Osteoblast (primary cell): Measurements from ENCODE around the gene DRD4. TPM values are rescaled to one million over a fixed set of nuclear protein-coding genes. Genes with fewer than 3 reads are reported as not detected.

Source experiments
- DNase-seq: peaks from one replicate; pipeline ENCODE4 v3.0.0; 2011; ENCODE audit warnings: low spot score, mixed read lengths; ENCODE audit not compliant: insufficient read length; ENCODE audit errors: missing footprints
- H2AFZ ChIP-seq: 2 replicates; pipeline ENCODE4 v1.6.0; 2011; ENCODE audit warnings: mild to moderate bottlenecking, low read length
- H3K27ac ChIP-seq: 2 replicates; pipeline ENCODE4 v1.5.1; 2011; ENCODE audit warnings: mild to moderate bottlenecking, low read depth, low read length, moderate library complexity
- H3K27me3 ChIP-seq: 2 replicates; pipeline ENCODE4 v1.6.0; 2012; ENCODE audit warnings: mild to moderate bottlenecking, control low read depth, inconsistent platforms, low read length, moderate library complexity; ENCODE audit not compliant: insufficient read depth
- H3K36me3 ChIP-seq: 2 replicates; pipeline ENCODE4 v1.5.1; 2011; ENCODE audit warnings: mild to moderate bottlenecking, low read length, control low read depth, moderate library complexity; ENCODE audit not compliant: insufficient read depth
- H3K4me1 ChIP-seq: 2 replicates; pipeline ENCODE4 v1.5.1; 2011; ENCODE audit warnings: mild to moderate bottlenecking, low read length, control low read depth, moderate library complexity; ENCODE audit not compliant: insufficient read depth
- H3K4me2 ChIP-seq: 2 replicates; pipeline ENCODE4 v1.6.0; 2011; ENCODE audit warnings: mild to moderate bottlenecking, low read length; ENCODE audit not compliant: insufficient read depth
- H3K4me3 ChIP-seq: fragments of 200-600 bp; sonication (generic); 3 replicates; pipeline ENCODE4 v1.5.1; 2012; ENCODE audit warnings: mild to moderate bottlenecking, low read length, inconsistent platforms; ENCODE audit not compliant: insufficient read depth
- H3K79me2 ChIP-seq: 2 replicates; pipeline ENCODE4 v1.6.0; 2012; ENCODE audit warnings: mild to moderate bottlenecking, low read length, control low read depth, inconsistent platforms; ENCODE audit not compliant: insufficient read depth
- H3K9me3 ChIP-seq: 2 replicates; pipeline ENCODE4 v1.5.1; 2011; ENCODE audit warnings: low read depth, low read length, control low read depth
- H4K20me1 ChIP-seq: 2 replicates; pipeline ENCODE4 v1.6.0; 2012; ENCODE audit warnings: mild to moderate bottlenecking, low read length, control low read depth; ENCODE audit not compliant: insufficient read depth
- total RNA-seq: library from RNA; depleted of rRNA; stranded (reverse); fragments of >200 nt; gene quantifications from 2 replicates; pipeline ENCODE4 v1.2.3, GENCODE V29; 2012
- TF ChIP-seq, protein P1 (sequence below): IDR thresholded peaks from 2 replicates; pipeline ENCODE4 v1.5.1; 2011; ENCODE audit warnings: mild to moderate bottlenecking, low read depth, low read length, moderate library complexity; ENCODE audit errors: extremely low read depth

Gene DRD4
- total RNA-seq, 1 donor = not detected

- Histone ChIP-seq H3K4me2 (no peak overlapping the region), H3K36me3 (peaks cover 75% of the 10 kb centered on the region), H2AFZ (no peak overlapping the region), H3K79me2 (peaks cover 44% of the 10 kb centered on the region), H3K27me3 (no peaks in the 10 kb centered on the region), H3K9me3 (no peaks in the 10 kb centered on the region), H4K20me1 (peaks cover 24% of the 10 kb centered on the region), H3K4me3 (no peak overlapping the region), H3K27ac (no peak overlapping the region), H3K4me1 (no peaks in the 10 kb centered on the region)
- TF ChIP-seq, protein P1, sequence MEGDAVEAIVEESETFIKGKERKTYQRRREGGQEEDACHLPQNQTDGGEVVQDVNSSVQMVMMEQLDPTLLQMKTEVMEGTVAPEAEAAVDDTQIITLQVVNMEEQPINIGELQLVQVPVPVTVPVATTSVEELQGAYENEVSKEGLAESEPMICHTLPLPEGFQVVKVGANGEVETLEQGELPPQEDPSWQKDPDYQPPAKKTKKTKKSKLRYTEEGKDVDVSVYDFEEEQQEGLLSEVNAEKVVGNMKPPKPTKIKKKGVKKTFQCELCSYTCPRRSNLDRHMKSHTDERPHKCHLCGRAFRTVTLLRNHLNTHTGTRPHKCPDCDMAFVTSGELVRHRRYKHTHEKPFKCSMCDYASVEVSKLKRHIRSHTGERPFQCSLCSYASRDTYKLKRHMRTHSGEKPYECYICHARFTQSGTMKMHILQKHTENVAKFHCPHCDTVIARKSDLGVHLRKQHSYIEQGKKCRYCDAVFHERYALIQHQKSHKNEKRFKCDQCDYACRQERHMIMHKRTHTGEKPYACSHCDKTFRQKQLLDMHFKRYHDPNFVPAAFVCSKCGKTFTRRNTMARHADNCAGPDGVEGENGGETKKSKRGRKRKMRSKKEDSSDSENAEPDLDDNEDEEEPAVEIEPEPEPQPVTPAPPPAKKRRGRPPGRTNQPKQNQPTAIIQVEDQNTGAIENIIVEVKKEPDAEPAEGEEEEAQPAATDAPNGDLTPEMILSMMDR = no peak
- no peak for DNase-seq
Observed at GRCh38 chr11:598005-598680, 38.9 kb upstream of the DRD4 start.

DNA sequence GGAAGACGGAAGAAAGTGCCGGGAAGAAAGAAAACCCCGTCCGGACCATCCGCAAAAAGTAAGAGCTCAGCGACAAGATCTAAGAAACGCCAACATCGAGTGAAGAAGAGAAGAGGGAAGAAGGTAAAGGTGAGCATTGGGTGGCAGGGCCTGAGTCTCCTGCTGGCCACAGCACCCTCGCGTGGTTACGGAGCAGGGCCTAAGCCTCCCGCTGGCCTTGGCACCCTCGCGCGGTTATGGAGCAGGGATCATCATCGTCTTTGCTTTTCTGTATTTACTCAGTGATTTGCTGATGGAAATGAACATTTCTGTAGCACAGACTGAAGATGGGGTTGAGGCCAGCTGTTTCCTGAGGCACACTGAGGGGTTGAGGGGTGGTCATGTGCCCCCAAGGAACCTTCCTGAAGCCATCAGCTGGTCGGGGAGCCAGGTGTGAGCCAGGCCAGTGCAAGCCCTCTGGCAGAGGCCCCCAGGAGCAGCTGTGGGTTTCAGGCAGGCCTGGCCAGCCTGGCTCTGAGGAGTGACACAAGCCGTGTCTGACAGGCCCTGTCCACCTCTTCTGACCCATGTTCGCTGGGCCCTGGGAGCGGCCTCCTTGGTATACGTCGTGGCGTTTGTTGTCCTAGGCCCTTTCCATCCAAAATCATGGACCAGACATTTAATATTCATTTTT is 35.4 kb upstream of the DRD4 start:
- Histone ChIP-seq H3K79me2 (peaks cover 17% of the 10 kb centered on the region), H3K4me2 (no peak overlapping the region), H3K9me3 (no peaks in the 10 kb centered on the region), H3K27me3 (no peaks in the 10 kb centered on the region), H3K4me1 (no peaks in the 10 kb centered on the region), H3K36me3 (peaks cover 76% of the 10 kb centered on the region), H3K27ac (no peak overlapping the region), H4K20me1 (peaks cover 21% of the 10 kb centered on the region), H2AFZ (no peak overlapping the region), H3K4me3 (no peak overlapping the region)
- TF ChIP-seq, protein P1 = no peak
- no peak for DNase-seq

GRCh38 chr11:603154-603553 is 33.9 kb upstream of the DRD4 start:
- Histone ChIP-seq H3K4me3 (no peak overlapping the region), H3K4me1 (no peaks in the 10 kb centered on the region), H3K4me2 (no peak overlapping the region), H3K27ac (no peak overlapping the region), H2AFZ (no peak overlapping the region), H3K9me3 (no peaks in the 10 kb centered on the region), H3K36me3 (peaks cover 78% of the 10 kb centered on the region), H4K20me1 (peaks cover 17% of the 10 kb centered on the region), H3K27me3 (no peaks in the 10 kb centered on the region), H3K79me2 (peaks cover 12% of the 10 kb centered on the region)
- DNase-seq = no peak
- TF ChIP-seq, protein P1 = no peak

DNA sequence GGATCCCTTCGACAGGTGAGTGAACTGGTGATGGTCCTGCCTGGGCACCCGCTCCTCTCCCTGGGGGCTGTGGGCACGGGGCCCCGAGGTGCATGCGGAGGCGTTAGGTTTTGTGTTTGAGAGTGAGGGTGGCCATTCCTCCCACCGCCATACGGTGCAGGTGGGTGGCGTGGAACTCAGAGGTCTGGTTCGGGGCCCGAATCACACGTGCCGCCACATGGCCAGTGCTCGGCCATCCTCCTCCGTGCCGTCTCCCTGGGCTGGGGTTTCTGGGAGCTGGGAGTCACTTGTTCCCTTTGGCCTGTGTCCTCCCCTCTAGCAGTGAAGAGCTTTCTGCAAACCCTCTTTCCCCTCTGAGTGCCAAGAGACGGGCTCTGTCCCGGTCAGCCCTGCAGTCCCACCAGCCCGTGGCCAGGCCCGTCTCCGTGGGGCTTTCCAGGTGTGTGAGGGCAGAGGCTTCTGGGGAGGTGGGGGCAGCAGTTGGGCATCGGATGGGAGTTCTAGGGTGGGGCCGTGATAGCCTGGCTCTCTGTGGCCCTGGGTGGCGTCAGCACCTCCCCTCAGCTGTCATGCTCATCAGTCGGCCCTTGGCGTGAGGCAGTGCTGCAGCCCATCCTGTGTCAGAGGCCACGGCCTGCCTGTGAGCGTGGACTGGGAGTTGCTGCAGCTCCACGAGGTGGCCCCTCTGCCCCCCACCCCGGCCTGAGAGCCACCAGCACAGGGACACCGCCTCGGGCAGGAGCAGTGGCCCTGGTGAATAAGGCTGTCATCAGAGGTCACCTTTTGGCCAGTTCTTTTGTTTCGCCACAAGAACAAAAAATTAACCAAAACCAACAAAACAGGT is 31.6 kb upstream of the DRD4 start:
- TF ChIP-seq, protein P1 = no peak
- Histone ChIP-seq H3K4me3 (no peak overlapping the region), H3K27me3 (no peaks in the 10 kb centered on the region), H2AFZ (no peak overlapping the region), H4K20me1 (peaks cover 11% of the 10 kb centered on the region), H3K36me3 (peaks cover 85% of the 10 kb centered on the region), H3K79me2 (peaks cover 4% of the 10 kb centered on the region), H3K27ac (no peak overlapping the region), H3K4me2 (no peak overlapping the region), H3K9me3 (no peaks in the 10 kb centered on the region), H3K4me1 (no peaks in the 10 kb centered on the region)
- no peak for DNase-seq
